NCI-H774 (cell line): ENCODE measurements around the gene ZFP1.

ENCODE experiments used
- DNase-seq: peaks from one replicate; lab custom pipeline; 2025; lab: John Stamatoyannopoulos, UW

The ZFP1 gene

DNA sequence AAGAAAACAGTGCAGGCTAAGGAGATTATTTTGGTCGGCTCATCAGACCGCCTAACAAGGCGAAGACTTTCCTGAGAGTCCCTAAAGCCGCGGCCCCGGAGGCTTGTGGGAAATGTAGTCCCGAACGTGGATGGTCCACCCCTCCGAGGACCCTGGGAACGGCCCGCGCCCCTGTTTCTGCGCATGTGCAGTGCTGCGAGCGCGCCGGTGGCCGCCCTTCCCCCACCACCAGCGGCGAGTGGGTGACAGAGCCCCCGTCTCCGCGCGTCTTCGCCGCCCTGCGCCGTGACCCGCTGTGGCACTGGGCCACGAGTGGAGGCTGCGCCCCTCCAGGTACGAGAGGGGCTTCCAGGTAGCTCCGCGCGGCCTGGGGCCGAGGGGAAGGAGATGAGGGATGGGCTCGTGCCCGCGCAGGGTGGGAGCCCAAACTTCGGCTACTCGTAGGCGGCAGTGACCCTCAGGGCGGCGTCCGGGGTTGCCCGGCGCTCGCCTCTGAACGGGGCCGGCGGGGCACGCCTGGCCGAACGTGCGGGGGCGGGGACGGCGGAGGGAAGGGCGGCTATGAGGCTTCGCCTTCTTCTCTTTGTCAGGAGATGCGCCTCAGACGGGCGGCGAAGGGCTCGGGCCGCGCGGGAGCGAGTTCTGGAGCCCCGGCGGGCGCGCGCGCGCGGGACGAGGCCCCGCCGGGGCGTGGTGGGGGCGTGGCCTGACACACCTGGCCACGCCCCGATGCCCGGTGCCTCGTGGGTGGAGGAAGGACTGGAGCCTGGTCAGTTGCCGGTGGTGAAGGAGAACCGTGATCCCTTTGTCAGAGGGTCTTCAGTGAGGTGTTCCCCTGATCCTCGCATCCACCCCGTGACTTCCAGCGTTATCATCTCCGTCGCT is at the start of gene ZFP1:
ZFP1 (plus strand) TSS at position 214 of the 885 bp plus-strand sequence. CDS start 4,428 bp downstream, outside the sequence.
- peak; percentile 79 for DNase-seq

DNA sequence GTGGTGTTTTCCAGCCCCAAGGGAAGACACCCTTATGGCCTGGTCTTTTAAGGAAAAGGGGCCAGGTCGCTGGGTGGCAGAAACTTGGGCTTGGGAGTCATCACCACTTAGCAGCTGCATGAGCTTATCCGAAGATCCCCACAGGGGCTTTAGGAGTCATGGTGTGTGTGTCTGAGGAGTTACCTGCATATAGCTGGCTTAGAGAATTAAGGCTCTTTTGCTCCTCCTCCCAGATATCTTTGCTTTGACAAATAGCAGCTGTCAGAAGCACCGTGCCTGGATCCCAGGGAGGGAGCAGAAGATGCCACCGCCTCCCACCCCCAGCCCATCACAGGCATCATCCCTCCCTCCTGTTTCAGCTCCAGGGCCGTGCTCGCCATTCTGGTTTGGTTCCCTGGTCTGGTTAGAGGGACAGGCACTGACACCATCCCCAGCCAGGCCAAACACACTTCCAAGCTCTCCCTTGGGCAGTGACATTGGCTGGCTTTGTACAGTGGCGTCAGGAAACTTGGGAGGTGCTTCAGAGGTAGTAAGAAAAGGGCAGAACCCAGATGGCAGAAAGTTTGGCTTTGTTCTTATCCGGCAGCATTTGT is 49.2 kb upstream of the ZFP1 start:
- no peak for DNase-seq

DNA sequence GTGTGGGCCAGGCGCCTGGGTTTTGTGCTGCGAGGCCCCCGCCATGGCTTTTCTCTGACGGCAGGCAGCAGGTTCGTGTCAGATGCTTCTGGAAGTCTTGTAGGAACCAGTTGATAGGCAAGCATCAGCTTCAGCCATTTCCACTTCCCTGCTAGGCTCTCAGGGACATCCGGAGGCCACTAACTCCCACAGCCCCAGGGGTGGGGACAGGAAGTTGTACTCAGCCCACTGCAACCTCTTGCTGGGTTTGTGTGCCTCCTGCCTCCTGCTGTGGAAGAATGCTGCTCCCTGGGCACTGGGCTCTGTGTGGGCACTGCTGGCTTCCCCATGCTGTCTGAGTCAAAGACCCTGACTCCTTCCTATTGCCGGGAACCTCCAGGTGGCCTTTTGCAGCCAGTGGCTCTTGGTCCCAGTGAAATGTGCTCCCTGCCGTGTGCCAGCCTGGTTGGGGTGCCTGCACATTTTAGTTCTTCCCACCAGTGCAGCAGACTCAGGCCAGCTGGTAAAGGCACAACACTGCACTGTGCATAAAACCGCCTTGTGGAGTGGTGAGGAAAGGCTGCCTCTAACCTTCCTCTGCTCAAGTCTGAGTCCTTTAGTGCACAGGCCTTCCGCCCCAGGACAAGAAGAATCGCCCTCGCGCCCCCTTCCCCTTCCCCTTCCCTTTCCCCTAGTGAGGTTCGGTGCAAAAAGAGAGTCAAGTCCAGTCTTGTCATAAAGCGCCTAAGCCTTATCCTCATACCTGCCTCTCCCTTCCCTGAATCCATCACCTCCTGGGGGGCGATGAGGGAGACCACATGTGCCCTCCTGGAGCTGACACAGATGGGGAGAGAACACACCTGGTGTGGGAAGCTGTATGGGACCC is 48.4 kb upstream of the ZFP1 start:
- no peak for DNase-seq

DNA sequence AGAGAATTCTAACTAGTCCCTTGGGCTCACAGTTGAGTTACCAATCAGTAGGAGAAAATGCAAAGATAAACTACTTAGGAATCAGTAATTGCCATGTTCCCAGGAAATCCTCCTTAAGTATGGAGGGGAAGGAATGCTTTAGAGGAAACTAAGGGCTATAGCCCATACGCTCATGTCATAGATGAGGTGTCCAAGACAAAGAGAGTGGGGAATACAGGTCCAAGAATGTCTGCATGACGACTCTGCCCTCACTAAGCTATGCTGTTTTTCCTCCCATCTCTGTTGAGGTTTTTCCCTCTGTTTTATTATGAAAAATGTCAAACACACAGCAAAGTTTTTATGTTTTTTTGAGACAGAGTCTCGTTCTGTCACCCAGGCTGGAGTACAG is 47.7 kb upstream of the ZFP1 start:
- DNase-seq, result no peak

DNA sequence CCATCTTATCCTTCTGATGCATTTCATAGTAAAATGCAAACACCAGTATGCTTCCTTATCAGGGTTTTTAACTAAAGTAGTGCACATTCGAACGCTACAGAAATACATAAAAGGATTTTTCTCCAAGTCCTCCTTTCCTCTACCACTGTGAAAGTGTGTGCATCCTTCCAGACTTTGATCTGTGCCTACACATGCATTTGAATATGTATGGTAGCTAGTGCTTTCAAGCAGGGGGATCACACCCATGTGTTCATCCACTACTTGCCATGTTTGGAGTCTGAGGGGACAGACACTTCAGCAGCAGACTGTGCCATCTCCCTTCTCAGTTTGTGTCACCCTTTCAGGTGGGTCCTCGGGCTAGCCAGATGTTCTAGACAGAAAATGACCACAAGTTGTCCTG is 46.7 kb upstream of the ZFP1 start:
- no peak for DNase-seq

DNA sequence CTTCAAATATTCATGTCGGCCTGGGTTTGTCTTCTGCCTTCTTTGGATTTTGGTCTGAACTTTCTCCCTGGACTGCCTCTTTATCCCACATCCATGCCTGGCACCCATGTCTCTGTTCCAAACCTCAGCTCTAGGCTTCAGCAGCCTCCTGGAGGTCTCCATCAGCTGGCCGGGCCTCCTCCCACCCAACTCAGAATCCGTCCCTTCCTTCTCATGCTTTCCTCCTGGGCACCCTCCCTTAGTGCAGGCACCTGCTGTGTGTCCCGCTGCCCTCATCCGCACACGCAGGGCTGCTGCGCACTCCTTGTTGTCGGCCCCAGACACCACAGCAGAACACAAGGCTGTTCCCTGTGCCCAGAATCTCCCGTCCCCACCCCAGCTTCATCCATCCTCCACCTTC is 45.7 kb upstream of the ZFP1 start:
- no peak for DNase-seq

DNA sequence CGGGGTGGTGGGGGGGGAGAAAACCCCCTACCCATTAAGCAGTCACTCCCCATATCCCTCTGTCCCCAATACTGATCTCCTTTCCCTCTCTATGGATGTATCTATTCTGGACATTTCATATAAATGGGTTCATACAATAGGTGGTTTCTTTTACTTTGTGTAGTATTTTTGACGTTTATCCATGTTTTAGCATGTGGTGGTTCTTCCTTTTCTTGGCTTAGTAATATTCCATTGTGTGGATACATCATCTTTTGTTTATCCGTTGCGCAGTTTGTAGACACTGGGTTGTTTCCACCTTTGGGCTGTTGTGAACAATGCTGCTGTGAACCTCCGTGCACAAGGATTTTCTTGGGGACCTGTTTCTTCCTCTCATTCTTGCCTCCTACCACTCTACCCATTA is 44.3 kb upstream of the ZFP1 start:
- DNase-seq, result no peak

DNA sequence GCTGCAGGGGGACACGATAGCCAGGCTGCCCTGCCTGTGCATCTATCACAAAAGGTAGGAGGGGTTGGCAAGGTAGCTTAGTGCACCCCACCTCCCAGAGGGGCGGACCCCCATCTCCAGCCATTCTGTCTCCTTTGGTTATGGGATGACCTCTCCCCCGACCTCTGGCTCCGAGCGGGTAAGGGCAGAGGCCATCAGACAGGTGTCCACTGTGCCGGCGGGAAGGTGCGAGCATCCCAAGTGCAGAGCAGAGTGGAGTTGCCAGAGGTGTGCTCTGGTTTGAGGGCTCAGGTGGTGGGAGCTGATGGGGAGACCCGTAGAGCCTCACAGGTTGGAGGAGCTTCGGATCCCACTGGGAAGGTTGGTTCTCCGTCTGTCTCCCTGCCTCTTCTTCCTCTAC is 43.5 kb upstream of the ZFP1 start:
- DNase-seq, result no peak

DNA sequence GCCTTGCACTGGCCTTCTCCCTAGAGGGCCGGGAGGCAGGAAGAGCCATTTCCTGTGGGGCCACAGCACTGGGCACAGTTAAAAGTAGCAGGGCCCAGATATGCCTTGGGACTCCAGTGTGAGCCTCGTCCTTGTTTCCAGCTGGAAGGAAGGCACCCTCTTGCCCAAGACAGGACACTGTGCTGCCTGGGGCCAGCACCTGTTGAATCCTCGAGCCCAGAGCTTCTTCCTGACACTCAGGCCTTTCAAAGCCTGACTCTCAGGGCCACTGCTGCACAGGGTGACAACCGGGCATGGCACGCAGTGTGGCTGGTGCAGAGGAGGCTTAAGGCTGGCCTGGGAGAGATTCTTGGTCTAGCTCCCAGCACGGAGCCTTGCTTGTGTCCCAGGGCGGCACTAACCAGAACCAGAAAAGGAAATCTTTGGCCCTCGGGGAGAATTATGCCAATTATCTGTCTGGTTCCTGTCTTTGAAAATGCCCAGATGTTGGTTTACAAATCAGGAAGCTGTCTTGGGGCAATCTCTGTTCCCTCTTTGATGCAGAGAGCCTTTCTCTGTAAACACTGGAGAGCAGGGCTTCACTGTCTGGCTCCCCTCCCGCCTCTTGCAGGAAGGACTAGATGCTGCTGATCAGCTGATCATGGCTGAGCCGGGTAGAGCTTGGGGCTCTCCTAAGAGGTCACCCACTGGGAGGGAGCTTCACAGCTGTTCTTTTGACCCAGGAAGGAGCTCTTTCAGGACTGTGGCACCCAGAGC is 42.8 kb upstream of the ZFP1 start:
- DNase-seq, result no peak

DNA sequence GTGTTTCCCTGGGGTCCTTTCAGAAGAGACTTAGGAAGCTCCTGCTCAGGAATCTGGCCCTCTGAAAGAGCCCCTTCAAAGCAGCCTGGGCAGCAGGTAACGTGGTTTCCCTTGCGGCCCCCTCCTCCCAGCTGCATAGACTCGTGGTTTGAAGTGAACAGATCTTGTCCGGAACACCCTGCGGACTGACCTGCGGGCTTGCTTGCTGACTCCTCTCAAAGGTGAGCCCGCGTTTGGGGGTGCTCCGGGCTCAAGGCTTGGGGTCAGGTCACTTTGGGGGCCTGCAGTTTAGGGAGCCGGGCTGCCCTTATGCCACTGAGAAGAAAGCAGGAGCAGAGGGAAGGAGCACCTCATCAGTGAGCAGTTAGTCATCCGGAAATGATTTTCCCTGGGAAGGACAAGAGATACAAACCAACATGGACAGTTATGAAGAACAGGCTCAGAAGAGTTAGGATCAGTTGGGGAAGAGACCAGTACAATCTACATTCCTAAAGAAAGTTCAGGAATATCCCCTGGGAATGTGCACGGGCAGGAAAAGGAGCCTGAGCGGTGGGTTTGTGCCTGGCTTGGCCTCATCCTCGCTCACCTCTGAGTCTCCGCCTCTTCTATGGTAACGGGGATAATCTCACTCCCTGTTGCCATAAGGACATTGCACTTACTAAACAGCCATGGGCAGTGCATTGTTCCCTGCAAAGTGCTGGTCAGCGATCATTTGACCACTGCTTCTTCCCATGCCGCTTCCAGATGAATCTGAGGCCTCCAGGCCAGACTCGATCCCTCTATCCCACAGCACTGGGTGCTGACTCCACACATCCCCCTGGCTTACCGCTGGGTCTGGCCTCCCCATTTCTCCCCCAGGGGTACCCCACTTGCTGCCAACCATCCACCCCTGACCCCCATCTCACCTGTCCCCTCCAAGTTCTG is 41.7 kb upstream of the ZFP1 start:
- DNase-seq, result no peak

DNA sequence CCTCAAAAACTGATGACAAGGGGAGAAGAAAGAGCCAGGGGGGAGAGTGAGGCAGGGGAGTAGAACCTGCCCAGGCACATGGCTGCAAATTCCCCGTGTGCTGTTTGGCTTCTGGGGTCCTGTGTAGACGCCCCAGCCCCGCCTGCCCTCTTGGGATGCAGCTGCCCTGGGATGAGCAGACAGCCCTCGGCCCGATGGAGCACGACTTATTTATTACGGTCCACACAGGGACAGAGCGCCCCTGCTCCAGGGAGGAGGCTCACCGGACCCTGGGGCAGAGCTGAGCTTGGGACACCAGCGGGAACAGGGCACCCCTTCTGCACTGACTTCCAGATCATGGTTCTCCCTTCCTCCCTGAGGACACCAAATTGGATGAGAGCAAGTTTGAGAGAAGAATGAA is 40.8 kb upstream of the ZFP1 start:
- DNase-seq, result no peak

DNA sequence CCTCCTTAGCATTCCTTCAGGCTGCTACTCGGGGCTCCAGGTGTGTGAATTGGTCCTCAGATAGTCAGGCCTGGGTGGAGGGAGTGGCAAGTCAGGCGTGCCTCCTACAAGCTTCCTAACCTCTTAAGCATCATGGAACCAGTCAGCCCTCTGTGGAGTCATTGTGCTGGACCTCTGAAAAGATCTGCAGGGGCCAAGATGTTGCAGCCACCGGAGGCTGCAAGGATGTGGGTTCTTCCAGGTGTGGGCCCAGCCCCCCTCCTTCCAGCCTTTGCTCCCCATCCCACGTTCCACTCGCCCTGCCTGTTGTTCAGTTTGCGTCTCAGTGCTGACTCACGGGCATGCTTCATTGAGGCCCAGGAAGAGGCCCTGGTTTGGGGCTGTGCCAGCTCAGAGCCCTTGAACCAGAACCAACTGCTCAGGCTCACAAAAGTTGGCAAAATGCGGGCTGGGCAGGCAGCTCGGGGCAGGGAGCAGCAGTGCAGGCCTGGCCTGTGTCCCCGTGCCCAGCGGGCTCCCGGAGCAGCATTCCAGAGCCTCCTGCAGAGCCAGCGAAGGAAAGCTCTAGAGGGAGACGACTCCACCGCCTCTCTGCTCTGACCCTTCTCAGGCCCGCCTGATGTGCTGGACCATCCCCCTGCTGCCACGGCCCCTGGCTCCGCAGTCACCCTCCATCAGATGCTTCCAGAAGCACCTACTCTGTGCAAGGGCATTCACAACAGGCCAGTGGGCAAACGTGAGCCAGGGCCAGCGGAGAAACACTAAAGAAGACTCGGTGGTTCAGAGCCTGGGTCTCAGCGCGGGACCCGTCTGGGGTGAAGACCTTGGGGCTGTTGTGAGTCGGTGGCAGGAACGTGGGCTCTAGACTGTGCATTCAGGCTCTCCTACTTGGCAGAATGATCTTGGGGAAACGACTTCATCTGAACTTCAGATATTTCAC is 39.3 kb upstream of the ZFP1 start:
- no peak for DNase-seq

DNA sequence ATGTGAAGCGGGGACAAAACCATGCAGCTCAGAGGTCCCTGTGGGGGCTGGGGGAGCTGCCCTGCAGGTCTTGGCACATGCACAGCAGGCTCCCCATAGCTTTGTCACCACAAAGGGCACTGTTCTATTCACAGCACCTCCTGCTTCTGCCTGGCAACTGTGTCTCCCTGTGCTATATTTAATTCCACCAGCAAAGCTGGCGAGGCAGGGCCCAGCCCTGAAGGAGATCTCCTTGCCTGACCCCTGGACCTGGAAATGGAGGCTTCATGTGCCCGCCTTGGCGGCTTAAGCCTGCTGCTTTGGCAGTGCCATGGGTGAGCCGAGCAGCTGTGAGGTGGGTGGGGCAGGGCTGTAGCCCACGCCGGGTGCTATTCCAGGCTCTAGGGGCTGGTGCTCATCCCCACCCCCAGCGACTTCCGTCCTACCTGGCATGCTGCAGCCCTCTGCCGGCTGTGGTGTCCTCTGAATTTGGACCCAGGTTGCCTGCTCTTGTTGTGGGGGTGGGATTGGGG is 38.5 kb upstream of the ZFP1 start:
- no peak for DNase-seq

DNA sequence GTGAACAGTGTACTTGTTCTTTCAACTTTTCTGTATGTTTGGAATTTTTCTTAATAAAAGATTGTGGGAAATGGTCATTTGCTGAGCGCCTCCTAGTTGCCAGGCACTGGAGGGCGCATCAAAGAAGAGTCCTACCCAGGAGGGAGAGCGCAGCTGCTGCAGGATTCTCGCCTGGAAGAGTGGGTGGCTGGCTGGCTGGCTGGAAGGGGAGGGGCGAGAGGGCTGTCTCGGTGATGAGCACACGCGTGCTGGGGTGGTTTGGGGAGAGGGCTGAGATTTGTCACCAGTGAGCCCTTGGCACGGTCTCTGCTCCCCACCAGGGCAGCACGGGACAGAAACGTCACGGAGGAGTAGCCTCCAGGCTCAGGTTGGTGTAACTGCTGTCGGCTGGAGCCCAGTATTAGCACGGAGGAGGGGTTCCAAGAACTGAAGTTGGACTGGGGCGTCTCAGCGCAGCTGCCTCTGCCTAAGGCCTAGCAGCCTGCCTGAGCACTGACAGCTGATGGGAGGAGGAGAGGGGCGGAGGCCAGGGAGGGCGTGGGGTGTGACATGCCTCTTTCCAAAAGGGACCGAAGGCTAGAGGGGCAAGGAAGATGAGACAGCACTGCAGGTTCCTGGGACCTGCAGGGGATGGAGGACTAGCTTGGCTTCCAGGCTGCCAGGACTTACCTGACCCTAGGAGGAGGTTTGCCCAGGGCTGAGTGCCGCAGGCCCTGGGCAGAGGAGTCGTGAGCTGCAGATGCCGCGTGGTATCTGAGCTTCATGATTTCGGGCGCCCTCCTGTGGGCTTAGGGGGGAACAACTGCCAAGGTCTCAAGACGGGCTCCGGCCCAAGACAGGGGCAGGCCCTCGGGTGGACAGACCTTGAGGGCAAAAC is 37.4 kb upstream of the ZFP1 start:
- peak; percentile 30 for DNase-seq

DNA sequence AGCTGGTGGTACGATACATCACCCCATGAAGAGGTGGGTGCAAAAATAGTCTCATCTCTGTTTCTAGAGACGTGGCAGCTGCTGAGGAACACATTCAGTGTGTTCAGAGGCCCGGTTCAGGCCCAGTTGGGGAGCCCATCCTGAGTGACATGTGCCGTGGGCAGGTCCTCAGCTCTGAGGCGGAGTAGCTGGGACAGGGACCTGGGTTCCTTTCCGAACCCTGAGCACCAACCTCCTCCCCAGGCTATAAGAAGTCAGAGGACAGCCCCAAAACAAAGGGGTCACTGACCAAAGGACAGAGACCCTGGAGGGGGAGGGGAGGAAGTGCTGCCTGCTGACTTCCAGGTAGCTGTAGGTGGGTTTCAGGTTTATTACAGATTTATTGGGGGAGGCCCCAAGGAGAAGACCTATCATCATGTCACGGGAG is 36.8 kb upstream of the ZFP1 start:
- DNase-seq, result no peak

DNA sequence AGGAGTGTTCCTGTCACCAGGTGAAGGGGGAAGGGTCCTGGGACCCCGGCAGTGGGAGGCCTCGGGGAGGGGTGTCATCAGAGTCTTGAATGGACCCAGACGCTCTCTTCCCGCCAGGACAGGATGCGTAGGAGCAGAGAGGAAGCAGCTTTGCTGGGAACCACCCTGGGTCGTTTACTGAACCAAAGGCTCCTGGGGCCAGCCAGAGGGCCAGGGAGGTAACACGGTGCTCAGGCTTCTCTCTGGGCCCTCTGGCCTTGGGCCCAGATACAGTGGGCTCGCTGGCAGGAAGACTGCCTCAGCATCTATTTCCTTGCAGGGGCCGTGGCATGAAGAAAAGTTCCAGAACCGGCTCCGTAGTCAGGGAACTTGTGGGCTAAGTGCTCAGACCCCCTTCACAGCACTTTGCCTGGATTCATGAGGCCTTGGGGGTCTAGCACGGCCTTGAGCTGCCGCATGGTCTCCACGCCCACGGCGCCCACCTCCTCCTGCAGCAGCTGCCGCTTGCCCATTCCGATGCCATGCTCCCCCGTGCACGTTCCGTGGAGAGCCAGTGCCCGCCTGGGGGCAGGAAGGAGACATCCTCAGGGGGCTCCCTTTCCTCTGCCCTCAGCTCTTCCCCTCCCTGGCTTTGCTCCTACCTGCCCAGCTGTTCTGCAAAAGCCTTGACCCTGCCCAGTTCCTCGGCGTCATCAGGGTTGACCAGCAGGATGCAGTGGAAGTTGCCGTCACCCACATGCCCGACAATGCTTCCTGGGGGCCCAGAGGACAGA is 36.2 kb upstream of the ZFP1 start:
- no peak for DNase-seq

DNA sequence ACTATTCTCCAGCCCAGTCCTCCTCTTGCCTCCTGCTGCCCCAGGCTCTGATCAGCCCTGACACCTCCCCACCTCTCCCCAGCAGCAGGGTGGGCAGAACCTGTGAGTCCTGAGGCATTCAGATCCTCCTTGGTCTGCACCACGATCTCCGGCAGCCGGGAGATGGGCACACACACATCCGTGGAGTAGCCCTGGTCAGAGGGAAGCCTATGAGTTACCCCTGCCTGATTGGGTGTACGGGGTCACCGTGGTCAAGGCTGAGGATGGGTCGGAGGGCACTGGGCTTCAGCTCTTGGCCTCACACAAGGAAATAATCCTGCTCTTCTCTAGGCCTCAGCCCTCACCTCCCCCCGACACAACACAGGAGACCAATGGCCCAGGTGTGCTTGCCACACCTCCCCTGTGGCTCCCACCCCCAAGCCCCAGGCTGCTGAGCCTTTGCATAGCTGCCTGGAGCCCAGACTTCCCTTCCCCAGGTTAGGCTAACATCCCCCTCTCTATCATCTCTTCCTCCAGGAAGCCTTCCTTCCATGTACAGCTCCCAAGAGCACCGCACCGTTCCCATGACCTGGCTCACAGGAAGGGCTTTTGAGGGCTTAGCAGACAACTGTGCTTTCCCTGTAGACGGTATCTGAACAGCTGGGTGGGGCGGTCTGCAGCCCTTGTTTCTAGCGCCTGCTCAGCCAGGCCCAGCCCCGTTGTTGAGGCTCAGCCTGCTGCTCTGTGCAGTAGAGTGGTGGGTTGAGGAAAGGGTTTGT is 35.4 kb upstream of the ZFP1 start:
- no peak for DNase-seq
